ENCODE results near the gene KRT33B.

KRT33B gene

DNA sequence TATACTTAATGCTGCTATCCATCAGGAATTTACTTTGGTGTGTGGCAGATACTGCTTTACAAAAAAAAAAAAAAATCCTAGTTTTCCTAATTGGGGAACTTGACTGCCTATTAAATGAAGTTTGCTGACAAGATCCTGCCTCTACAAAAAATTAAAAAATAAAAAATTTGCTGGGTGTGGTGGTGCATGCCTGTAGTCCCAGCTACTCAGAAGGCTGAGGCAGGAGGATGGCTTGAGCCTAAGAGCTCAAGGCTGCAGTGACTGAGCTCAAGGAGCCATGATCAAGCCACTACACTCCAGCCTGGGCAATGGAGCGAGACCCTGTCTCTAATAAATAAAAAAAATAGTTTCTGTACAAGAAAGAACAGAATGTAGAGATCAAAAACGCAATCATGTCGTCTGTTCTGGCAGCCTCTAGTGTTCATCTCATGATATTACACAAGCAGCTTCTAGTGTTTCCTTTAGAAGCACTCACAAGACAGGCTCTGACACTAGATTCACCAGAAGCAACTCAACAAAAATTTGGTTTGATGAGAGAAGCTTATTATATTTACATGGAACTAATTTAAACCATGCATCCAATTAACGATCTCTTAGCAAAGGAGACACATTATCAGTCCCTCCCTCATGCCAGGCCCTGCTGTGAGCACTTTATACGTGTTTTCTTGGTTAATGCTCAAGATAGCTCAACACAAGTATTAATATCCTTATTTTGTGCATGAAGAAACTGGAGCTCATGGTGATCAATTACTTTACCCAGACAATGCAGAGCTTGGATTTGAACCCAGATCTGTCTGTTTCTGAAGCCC, 47.3 kb downstream of the KRT33B start:
- ATAC-seq (ENCODE audit: low read depth) (peak; percentile 64), DNase-seq (ENCODE audit: low spot score) (no peak)
- no peak overlapping the region for H3K4me3 ChIP-seq (ENCODE audit: severe bottlenecking)
- no peaks in the 10 kb centered on the region for H3K36me3 ChIP-seq (ENCODE audit: low read depth)
- H3K27me3 ChIP-seq (ENCODE audit: insufficient read depth, poor library complexity, severe bottlenecking) = no peaks in the 10 kb centered on the region
- peaks cover 4% of the 10 kb centered on the region for H3K4me1 ChIP-seq (ENCODE audit: insufficient read depth, poor library complexity, severe bottlenecking)
- no peak overlapping the region for H3K27ac ChIP-seq (ENCODE audit: poor library complexity, severe bottlenecking)
- peaks cover 6% of the 10 kb centered on the region for H3K9me3 ChIP-seq (ENCODE audit: severe bottlenecking)
- TF ChIP-seq, protein P1, sequence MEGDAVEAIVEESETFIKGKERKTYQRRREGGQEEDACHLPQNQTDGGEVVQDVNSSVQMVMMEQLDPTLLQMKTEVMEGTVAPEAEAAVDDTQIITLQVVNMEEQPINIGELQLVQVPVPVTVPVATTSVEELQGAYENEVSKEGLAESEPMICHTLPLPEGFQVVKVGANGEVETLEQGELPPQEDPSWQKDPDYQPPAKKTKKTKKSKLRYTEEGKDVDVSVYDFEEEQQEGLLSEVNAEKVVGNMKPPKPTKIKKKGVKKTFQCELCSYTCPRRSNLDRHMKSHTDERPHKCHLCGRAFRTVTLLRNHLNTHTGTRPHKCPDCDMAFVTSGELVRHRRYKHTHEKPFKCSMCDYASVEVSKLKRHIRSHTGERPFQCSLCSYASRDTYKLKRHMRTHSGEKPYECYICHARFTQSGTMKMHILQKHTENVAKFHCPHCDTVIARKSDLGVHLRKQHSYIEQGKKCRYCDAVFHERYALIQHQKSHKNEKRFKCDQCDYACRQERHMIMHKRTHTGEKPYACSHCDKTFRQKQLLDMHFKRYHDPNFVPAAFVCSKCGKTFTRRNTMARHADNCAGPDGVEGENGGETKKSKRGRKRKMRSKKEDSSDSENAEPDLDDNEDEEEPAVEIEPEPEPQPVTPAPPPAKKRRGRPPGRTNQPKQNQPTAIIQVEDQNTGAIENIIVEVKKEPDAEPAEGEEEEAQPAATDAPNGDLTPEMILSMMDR (IDR thresholded peaks at IDR 0.05; ENCODE audit: poor library complexity, severe bottlenecking) = peak; percentile 95

GRCh38 chr17:41318231-41318630, 51.4 kb downstream of the KRT33B start:
- ATAC-seq (ENCODE audit: low read depth) (no peak), DNase-seq (ENCODE audit: low spot score) (no peak)
- TF ChIP-seq, protein P1 (IDR thresholded peaks at IDR 0.05; ENCODE audit: poor library complexity, severe bottlenecking) = no peak
- Histone ChIP-seq H3K27me3 (ENCODE audit: insufficient read depth, poor library complexity, severe bottlenecking) (no peaks in the 10 kb centered on the region), H3K4me3 (ENCODE audit: severe bottlenecking) (no peak overlapping the region), H3K4me1 (ENCODE audit: insufficient read depth, poor library complexity, severe bottlenecking) (peaks cover 4% of the 10 kb centered on the region), H3K9me3 (ENCODE audit: severe bottlenecking) (peaks cover 6% of the 10 kb centered on the region), H3K27ac (ENCODE audit: poor library complexity, severe bottlenecking) (no peak overlapping the region), H3K36me3 (ENCODE audit: low read depth) (no peaks in the 10 kb centered on the region)

DNA sequence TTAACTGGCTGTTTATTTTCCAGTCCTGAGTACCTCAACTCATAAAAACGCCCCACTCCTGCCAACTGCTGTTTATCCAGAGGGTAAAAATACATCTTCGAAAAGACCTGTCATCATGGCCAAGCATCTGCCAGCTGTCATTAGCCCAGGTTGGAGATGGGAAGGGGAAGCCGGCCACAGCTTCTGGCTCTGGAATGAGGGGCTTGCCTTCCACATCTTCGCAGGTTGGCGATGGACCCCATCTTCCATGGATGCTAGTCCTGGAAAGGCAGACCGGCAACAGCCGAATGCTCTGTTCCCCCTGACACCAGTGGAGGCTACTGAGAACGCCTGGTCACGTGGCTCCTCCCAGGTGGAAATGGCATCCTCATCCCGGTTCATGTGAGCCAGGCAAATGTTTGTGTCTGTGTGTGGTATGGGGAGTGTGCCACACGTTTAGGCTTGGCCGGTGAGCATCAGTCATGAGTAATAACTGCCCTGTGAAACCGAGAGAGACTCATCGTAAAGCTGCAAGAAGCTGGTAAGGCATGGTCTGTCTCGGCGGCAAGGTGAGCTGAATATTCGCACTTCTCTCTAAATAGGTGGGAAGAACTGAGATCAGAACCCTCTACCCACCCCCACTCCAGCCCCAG, 53.7 kb downstream of the KRT33B start:
- DNase-seq (ENCODE audit: low spot score) (no peak), ATAC-seq (ENCODE audit: low read depth) (no peak)
- H3K4me3 ChIP-seq (ENCODE audit: severe bottlenecking) = no peak overlapping the region
- no peaks in the 10 kb centered on the region for H3K36me3 ChIP-seq (ENCODE audit: low read depth)
- no peaks in the 10 kb centered on the region for H3K27me3 ChIP-seq (ENCODE audit: insufficient read depth, poor library complexity, severe bottlenecking)
- peaks cover 4% of the 10 kb centered on the region for H3K4me1 ChIP-seq (ENCODE audit: insufficient read depth, poor library complexity, severe bottlenecking)
- H3K27ac ChIP-seq (ENCODE audit: poor library complexity, severe bottlenecking) = no peak overlapping the region
- H3K9me3 ChIP-seq (ENCODE audit: severe bottlenecking) = peaks cover 6% of the 10 kb centered on the region
- TF ChIP-seq, protein P1 (IDR thresholded peaks at IDR 0.05; ENCODE audit: poor library complexity, severe bottlenecking) = no peak

DNA sequence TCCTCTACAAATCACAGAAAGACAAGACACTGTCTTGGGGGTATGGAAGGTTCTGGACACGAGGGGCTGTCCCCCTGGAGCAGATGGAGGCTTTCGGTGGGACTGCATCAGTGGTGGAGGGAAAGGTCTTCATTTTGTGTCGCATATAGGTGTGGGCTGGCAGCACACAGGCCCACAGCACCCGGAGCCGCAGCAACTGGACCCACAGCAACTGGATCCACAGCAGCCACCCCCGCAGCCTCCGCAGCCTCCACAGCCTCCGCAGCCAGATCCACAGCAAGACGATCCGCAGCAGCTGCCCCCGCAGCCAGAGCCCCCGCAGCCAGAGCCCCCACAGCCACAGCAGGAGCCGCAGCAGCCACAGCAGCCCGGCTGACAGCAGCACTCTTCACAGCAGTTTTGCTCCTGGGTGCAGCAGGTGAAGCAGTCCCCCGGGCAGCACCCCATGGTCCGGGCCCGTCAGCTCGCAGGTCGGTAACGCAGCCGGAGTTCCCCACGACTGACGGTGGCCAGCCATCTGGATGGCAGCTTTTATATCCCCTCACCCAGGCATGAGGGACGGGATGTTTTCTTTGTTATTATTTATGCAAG, 54.3 kb downstream of the KRT33B start, which contains the start of gene KRTAP17-1:
KRTAP17-1 (minus strand) TSS at position 507 of the 591 bp plus-strand sequence; CDS start at position 447, 60 bp downstream.
- Histone ChIP-seq H3K36me3 (ENCODE audit: low read depth) (no peaks in the 10 kb centered on the region), H3K27me3 (ENCODE audit: insufficient read depth, poor library complexity, severe bottlenecking) (no peaks in the 10 kb centered on the region), H3K9me3 (ENCODE audit: severe bottlenecking) (peaks cover 6% of the 10 kb centered on the region), H3K4me3 (ENCODE audit: severe bottlenecking) (no peak within 1 kb of the TSS), H3K27ac (ENCODE audit: poor library complexity, severe bottlenecking) (no peak within 1 kb of the TSS), H3K4me1 (ENCODE audit: insufficient read depth, poor library complexity, severe bottlenecking) (peaks cover 4% of the 10 kb centered on the region)
- DNase-seq (ENCODE audit: low spot score) (no peak), ATAC-seq (ENCODE audit: low read depth) (no peak)
- TF ChIP-seq, protein P1 (IDR thresholded peaks at IDR 0.05; ENCODE audit: poor library complexity, severe bottlenecking) = no peak

All from RWPE2 (cell line).